Measurements from ENCODE around the gene ARID1A. TPM values are rescaled to one million over a fixed set of nuclear protein-coding genes. Genes with fewer than 3 reads are reported as not detected.
A peak's percentile ranks its signal among the peaks of the same experiment; 100 is the strongest.

Gene ARID1A
- total and polyA plus RNA-seq, 9 of the 15 experiments (the other 6 are each of a cell fraction or from before 2014, with no cell fraction given), result 8.3 to 88.3 (median 22.5) TPM

DNA sequence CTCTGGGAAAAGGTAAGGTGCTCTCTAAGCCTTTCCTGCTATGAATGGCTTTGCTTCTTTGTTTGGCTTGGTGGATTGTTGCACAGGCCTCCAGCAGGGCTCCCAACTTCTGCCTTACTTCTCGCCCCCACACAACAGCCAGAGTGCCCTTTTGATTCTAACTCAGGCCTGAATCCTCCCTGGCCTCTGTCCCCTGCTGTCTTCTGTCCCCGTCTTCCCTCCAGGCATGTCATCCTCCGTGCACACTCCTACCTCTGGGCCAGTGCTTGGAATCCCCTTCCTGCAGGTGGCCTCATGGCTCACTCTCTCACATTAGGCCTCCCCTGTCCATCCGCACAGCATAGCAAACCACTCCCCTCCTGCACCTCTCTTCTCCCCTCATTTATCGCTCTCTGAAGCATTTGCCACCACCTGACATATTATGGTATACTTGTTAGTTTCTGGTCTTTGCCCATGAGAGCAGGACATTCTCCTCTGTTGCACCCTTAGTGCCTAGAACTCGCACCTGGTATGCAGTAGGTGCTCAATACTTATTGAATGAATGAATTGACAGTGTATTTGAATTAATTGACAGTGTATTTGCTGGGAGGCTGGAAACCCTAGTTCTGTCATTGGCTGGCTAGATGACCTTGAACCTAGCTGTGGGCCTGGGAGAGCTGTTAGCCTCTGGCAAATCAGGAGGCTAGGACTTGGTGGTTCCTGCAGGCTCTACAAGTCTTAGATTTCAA is 133.5 kb downstream of the ARID1A start:
- TF ChIP-seq ZNF436 (CRISPR knock-in tag; IDR thresholded peaks at IDR 0.05) (no peak), ZKSCAN8 (CRISPR knock-in tag; IDR thresholded peaks at IDR 0.05) (peak; percentile 80; the same call in 1 of the 2 replicates), EGR1 (conservative IDR thresholded peaks at IDR 0.05) (0 out of 2 replicates have a peak, but pooled peaks have one; percentile 14), HDGF (IDR thresholded peaks at IDR 0.05) (0 out of 2 replicates have a peak, but pooled peaks have one; percentile 2), TAF7 (tag; IDR thresholded peaks at IDR 0.05) (no peak), MIER1 (IDR thresholded peaks at IDR 0.05; ENCODE audit: low read depth) (no peak), LARP7 (IDR thresholded peaks at IDR 0.05) (0 out of 2 replicates have a peak, but pooled peaks have one; percentile 52)
- TF ChIP-seq, protein P1, sequence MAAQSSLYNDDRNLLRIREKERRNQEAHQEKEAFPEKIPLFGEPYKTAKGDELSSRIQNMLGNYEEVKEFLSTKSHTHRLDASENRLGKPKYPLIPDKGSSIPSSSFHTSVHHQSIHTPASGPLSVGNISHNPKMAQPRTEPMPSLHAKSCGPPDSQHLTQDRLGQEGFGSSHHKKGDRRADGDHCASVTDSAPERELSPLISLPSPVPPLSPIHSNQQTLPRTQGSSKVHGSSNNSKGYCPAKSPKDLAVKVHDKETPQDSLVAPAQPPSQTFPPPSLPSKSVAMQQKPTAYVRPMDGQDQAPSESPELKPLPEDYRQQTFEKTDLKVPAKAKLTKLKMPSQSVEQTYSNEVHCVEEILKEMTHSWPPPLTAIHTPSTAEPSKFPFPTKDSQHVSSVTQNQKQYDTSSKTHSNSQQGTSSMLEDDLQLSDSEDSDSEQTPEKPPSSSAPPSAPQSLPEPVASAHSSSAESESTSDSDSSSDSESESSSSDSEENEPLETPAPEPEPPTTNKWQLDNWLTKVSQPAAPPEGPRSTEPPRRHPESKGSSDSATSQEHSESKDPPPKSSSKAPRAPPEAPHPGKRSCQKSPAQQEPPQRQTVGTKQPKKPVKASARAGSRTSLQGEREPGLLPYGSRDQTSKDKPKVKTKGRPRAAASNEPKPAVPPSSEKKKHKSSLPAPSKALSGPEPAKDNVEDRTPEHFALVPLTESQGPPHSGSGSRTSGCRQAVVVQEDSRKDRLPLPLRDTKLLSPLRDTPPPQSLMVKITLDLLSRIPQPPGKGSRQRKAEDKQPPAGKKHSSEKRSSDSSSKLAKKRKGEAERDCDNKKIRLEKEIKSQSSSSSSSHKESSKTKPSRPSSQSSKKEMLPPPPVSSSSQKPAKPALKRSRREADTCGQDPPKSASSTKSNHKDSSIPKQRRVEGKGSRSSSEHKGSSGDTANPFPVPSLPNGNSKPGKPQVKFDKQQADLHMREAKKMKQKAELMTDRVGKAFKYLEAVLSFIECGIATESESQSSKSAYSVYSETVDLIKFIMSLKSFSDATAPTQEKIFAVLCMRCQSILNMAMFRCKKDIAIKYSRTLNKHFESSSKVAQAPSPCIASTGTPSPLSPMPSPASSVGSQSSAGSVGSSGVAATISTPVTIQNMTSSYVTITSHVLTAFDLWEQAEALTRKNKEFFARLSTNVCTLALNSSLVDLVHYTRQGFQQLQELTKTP (IDR thresholded peaks at IDR 0.05; ENCODE audit: low read depth in 1 of 2, partially characterized antibody in 2 of 2), result no peak
- intact Hi-C loops (cut with micrococcal nuclease) (no loop called here), in situ Hi-C loops (cut with MboI) (no loop called here)
- H3K9me3 ChIP-seq (replicated peaks; ENCODE audit: control insufficient read depth, insufficient read depth, low read depth, low read length), result no peaks in the 10 kb centered on the region
- ChIA-PET POLR2A (interaction anchor here (0.8 to 2.2 kb wide), 8 partner anchors 9 to 152 kb away, joined by 3 to 7 read pairs (median 3); partner anchors contain the start of gene NR0B2), CTCF (ENCODE audit: low intra/inter-chr PET ratio) (no interaction called here)
- peaks cover 41% of the 10 kb centered on the region for H3K79me2 ChIP-seq (ENCODE audit: control insufficient read depth, insufficient read depth, low read length)
- ATAC-seq (peak; percentile 5; the same call in 1 of the 3 replicates), FAIRE-seq (peak; percentile 49), DNase-seq (ENCODE audit: extremely low read depth in 1 of 4, low spot score in 3 of 4) (peak in 1 of 4 experiments; percentile 14)
- H3K27me3 ChIP-seq (ENCODE audit: control insufficient read depth in 2 of 2, insufficient read depth in 2 of 2, low read length in 2 of 2), result no peaks in the 10 kb centered on the region
- H3K36me3 ChIP-seq (ENCODE audit: control insufficient read depth, insufficient read depth, low read length), result peaks cover 57% of the 10 kb centered on the region
- BruUV-seq (replicated peaks), result no TSS peak
- H3K9ac ChIP-seq (ENCODE audit: insufficient read depth in 1 of 2, low read depth in 2 of 2, low read length in 2 of 2), result peak overlapping the region; percentile 27 to 85
- peaks cover 16% of the 10 kb centered on the region; the same call in 1 of the 2 replicates for H4K20me1 ChIP-seq (replicated peaks; ENCODE audit: control insufficient read depth, insufficient read depth, low read length)
- peaks cover 42 to 44% of the 10 kb centered on the region in 2 experiments for H3K4me1 ChIP-seq (replicated peaks in 1 of 2; ENCODE audit: control insufficient read depth in 2 of 2, insufficient read depth in 2 of 2, low read length in 2 of 2)
- H2AFZ ChIP-seq (ENCODE audit: low read depth, low read length), result no peak overlapping the region
- H3K9me1 ChIP-seq (ENCODE audit: control insufficient read depth, insufficient read depth, low read length), result peaks cover 10% of the 10 kb centered on the region
- peak overlapping the region; percentile 70 for H3K4me2 ChIP-seq (ENCODE audit: insufficient read depth, low read length)
- no peak overlapping the region; the same call in 1 of the 2 replicates for H3K4me3 ChIP-seq
- WGBS (ENCODE audit: insufficient coverage, low coverage, missing lambda C conversion rate), result 69% methylated on average over 6 of the region's 6 CpGs
- H3K27ac ChIP-seq (ENCODE audit: extremely low read depth, low read depth, low read length), result peak overlapping the region; percentile 48; the same call in 2 of the 3 replicates

Data from K562 (cell line).